Stimulated activated CD4-positive, alpha-beta T cell treated with anti-CD3 and anti-CD28 coated beads, TNF-alpha, amount 100 ng/mL, for 4 hours (primary cell): Measurements from ENCODE around the gene LYZL2.
"Not testable (repeated sequence)": the region's sequence is repeated elsewhere in the genome, so short reads cannot be mapped to it uniquely, and the experiment has no call there.

Experiments used
- DNase-seq, 3 experiments: peaks; one replicate each; pipeline ENCODE4 v3.0.0-alpha.2; 2020; ENCODE audit warnings: low read depth in 3 of 3

LYZL2 gene

DNA sequence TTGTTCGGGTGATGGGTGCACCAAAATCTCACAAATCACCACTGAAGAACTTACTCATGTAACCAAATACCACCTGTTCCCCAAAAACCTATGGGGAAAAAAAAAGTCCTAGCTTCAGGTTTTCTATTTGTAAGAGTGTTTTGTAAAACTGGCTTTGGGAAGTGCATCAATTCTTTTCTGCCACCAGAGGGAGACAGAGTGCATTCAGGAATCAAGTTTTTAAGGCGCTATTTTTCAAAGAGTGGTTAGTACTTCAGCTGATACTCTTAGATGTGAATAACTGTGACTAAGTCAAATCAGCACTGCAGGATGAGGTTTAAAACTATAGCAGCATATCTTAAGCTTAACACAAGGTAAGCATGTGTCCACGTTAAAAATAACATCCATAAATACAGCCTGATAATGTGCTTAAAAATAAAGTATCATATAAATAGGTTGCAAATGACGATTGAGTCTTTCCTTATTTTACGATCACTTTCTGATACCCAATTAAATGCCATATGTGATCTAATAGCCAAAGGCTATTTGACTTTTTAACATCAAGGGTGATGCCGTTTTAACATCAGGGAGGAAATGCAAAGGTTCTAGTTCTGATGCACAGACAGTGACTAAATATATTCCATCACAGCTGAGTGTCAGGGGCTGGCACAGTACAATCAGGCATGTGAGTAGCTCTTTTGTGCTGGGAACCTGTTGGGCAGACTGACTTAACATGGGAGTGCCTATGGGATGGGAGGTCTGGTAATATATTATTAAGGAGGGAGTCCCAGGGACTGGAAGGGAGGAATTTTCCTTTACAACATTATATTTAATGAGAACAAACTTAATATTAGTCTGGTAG, 10.6 kb upstream of the LYZL2 start:
- no peak for DNase-seq

DNA sequence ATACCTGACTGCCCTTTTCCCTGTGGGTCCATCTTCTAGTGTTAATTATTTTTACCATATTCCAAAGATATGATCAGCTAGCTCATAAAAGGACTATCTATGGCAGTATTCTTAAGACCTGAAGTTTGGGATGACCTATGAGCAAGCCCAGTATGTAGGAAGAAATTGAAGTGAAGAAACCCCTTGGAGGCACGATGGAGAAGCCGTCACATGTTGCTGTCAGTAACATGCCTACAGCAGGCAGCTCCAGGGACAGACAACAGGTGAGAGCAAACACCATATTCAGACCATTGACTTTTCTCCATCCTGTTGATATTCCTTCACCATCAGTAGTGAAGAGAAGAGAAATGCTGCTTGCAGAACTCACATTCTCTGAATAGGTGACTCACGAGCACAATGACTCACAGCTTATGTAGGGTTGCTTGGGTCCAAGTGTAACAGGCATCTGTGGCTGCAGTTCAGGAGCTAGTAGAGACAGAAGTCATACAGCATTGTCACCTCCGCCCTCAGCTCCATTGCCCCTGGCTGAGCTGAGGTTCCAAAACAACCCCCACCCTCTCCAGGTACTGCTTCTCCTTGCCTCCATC, 8.4 kb upstream of the LYZL2 start:
- DNase-seq = no peak

DNA sequence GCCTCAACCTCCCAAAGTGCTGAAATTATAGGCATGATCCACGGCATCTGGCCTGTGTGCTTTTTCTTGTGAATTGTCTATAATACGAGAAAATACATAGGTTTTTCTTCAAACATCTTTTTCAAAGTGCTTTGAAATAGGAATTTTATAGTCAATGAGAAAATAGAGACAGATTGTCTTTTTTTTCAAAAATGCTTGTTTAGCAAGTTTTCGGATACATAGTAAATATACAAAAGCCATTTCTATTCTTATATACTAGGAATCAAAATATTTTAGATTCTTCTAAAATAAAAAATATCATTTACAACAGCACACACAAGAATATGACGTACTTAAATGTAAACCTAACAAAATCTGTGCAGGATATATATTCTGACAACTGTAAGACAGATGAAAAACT, 1.6 kb upstream of the LYZL2 start:
- DNase-seq = no peak

DNA sequence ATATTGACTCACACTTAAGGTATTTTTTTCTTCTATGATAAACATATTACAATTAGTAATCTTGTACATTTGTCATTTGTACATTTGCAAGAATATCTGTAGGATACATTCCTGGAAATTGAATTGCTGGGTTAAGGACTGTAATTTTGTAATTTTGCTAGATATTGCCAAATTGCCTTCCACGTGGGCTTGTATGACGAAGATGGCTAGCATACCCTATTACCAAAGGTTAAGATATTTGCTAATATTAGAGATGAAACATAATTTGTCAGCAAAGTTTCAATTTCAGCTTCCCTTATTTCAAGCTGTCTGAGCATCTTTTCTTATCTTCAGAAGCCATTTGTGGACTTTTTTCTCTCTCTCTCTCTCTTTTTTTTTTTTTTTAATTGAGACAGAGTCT, 1.0 kb upstream of the LYZL2 start:
- DNase-seq = no peak

DNA sequence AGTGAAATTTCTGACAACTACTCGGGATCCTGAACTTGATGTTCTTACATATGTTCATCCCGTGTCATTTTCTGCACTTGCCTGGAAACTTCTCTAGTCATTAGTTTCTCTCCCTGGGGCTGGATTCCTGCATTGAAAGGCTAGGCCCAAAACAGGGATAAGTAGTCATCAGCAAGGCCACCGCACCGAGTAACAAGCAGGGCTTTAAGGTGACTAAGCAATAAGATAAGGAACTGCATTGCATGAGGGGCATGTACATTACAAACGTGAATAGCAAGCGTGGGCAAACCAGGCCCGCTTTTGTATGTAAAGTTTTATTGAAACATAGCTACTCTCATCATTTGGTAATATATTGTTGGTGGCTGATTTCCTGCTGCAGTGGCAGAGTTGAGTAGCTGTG, 977 bp downstream of the LYZL2 start:
- not testable (repeated sequence) for DNase-seq

DNA sequence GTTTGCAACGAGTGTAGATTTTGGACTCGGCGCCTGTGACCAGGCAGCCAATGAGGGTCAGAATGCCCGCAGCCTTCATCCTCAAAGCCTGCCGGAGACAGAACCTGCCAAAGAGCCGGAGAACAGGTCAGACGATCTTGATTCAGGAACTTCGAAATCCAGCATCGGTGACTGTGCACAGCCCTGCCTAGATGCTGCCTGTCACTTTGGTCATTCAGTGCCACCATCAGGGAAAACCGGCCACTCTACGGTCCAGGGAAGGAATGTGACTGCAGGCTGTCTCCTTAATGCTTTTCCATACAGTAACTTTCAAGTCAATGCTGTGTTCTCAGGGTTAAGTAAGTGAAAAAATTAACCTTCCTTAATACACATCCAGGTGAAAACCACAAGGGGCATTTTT, 2.7 kb downstream of the LYZL2 start:
- not testable (repeated sequence) for DNase-seq

DNA sequence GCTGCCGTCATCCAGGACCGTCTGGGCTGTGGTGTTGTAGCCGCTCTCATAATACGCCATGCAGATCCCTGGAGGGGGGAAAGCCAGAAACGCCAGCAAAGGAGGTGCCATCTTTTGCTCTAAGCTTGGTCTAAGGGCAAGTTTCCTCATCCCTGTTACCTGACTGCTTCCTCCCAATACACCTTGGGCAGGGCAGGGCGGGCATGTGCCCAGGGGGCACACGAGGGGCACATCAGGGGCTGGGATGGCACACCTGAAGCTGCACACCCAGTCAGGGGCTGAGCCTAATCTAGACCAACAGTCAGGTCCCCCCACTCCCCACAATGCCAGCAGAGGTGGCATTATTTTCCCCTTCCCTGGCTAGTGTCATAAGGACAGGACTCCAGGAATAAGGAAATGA, 3.4 kb downstream of the LYZL2 start:
- DNase-seq = not testable (repeated sequence)

DNA sequence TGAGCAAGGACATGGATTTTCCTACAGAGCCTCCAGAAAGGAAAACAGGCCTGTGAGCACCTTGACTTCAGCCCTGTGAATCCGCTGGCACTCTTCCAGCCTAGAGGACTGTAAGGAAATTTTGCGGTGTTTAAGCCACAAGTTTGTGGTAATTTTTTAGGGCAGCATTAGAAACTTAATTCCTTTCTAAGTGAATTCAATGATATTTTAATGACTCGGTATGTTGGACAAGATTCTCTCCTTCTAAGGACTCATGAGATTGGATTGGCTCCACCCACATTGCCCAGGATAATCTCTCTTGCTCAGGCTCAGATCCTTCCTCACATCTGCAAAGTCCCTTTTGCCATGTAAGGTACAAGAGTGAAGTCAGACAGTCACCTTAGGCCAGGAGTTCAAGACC, 4.5 kb downstream of the LYZL2 start:
- no peak for DNase-seq

DNA sequence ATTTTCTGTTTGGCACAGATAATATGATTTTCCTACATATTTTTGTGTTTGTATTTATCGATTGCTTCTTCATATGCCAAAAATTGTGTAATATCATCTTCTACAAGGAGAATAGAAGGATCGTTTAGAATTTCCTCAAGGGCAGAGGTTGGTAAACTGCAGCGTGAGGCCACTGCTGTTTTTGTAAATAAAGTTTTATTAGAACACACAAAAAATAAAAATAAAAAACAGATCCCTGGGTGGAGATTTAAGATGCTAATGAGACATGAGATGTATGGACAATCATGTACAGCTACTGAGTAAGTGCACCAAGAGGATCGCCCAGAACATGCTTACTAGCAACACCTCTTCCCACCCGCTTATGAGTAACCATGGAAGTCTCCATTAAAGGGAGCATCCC, 9.6 kb downstream of the LYZL2 start:
- DNase-seq = no peak

DNA sequence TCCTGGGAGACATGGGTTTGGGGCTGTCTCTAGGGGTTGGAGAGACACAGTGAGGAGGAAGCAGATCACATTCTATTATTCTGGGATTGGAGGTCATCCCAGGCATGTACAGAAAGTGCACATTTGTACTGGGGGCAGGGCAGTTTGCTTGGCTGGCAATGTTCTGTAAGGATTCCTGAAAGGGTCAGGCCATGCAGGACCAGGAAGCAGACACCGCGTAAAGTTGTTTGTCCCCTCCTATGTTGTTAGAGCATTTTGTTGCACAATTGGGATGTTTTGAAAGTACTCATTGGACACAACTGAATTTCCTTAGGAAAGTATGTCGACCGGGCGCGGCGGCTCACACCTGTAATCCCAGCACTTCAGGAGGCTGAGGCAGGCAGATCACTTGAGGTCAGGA, 12.5 kb downstream of the LYZL2 start:
- no peak for DNase-seq

DNA sequence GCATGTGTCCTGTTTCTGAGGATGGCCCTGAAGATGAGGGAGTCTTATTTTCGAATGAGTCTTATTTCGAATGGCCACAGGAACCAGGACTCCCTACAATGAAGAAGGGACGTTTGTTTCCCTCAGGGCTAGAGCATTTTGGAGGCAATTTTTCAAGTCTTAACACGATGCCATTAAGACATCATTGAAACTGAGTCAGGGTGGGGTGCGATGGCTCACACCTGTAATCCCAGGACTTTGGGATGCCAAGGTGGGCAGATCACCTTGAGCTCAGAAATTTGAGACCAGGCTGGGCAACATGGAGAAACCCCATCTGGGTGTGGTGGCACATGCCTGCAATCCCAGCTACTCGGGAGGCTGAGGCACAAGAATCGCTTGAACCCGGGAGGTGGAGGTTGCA, 18.5 kb downstream of the LYZL2 start:
- not testable (repeated sequence) for DNase-seq

DNA sequence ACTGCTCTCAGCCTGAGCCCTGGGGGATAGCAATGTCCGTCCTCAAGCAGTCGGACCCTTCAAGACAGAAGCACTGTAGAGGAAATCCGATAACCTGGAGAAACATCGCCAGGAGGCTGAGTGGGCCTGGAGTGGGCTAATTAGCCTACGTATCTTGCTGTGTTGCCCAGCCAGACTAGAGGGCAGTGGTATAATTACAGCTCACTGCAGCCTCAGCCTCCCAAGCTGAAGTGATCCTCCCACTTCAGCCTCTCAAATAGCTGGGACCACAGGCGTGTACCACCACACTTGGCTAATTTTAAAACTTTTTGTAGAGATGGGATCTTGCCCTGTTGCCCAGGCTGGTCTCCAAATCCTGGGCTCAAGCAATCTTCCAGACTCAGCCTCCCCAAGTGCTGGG, 21.7 kb downstream of the LYZL2 start:
- DNase-seq = no peak

DNA sequence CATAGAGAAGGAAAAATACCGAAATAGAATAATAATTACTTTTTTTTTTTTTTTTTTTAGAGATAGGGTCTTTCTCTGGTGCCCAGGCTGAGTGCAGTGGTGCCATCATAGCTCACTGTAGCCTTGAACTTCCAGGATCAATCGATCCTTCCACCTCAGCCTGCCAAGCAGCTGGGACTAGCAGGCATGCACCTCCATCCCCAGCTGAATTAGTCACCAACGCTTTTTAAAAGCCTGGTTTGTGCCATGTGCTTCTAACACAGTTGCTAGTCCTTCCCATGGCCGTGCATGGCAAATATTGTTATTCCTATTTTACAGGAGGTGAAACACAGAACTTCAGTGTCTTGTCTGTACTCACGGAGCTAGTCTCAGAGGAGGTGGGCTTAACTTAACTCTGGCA, 23.2 kb downstream of the LYZL2 start:
- DNase-seq = no peak

DNA sequence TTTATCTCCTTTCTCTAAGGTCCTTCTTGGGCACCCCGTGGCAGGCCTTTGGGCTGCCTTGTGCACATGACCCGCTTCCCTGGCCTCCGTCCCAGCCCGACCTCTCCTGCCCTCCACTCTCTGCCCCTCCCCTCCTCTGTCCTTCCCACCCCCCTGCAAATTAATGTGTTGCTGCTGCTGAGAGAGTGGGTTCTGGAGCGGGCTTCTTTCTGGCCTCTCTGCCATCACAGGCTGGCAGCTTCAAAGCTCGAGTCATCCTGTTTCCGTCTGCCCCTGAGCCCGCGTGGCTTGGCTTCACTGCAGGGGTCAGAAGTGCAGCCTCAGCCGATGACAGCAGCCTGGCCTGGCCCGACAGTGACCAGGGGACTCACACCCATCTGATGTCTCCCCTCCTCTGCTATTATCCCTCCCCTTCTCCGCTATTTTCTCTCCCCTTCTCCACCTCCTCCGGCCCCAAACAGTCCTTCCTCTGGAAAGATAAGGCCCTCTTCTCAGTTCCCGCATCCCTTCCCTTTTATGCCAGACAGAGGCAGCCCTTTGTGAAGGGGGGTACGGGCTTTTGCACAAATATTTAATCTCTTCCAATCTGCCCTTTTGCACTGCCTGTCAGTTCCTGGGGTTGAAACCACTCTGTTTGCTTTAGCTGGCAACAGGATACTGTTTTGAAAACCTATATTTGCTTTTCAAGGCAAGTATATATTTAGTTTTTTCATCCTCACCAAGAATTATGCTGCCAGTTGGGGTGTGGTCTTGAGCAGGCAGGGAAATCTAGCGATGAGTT, 24.0 kb downstream of the LYZL2 start:
- DNase-seq = not testable (repeated sequence)

DNA sequence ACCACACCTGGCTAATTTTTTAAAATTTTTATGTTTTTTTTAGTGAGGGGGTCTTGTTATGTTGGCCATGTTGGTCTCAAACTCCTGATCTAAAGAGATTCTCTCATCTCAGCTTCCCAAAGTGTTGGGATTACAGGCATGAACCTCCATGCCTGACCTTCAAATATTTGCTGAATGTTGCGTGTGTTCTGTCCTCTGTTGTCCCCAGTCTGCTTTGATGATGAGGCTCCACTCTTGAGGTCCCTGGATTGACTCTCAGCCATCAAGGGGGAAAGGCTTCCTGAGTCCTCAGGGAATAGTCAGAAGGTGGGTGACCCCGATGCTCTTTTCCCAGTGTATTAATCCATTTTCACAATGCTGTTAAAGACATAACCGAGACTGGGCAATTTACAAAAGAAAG, 26.0 kb downstream of the LYZL2 start:
- no peak for DNase-seq

DNA sequence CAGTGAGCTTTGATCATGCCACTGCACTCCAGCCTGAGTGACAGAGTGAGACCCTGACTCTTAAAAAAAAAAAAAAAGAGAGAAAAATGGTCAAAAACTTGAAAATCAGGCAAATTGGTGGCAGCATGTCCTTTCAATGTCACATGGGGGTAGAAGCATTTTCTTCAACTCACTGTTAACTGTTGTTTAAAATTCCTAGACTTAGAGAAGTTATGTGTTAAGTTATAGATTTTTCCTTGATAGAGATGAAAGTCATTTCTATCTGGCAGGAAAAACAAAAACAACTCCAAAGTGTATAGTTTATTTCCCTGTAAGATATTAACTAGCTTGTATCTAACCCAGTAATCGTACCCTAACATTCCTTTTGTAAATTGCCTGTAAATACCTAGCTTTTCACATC, 26.8 kb downstream of the LYZL2 start:
- DNase-seq = no peak

DNA sequence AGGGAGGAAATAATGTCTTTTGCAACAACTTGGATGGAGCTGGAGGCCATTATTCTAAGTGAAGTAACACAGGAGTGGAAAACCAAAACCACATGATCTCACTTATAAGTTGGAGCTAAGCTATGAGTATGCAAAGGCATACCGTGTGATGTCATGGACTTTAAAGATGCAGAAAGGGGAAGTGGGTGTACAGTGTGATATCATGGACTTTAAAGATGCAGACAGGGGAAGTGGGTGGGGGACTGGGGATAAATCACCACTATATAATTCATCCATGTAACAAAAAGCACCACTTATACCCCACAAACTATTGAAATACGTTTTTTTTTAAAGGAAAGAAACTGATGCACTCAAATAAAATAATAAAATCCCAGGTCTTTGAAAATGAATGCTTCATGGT, 29.5 kb downstream of the LYZL2 start:
- no peak for DNase-seq

DNA sequence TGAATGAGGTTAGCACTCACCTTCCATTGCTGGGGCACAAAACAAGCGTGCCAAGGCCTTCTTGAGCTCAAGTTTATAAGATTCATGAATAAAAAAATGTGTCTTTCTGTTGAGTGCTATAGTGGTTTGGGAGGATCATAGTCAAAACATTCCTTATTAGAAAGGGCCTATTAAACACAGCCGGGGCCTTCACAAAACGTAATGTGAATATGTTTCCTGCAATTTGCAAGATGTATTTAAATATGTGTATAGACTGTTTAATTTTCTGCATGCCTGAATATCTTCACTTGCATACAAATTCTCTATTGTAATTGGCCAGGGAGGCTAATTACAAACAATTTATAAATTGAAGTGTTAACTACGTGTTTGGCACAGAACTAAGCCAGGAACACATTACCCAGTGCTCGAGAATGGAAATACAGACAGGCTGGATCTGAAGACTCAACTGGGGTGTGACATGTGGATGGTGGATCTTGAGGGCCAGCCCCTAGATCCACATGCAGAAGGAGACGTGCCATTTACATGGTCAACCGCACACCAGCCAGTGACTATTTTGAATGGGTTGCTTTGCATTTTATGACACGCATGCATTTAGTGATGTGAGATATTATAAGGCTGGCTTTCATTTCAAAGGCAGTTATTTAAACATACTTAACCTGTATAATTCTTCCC, 31.3 kb downstream of the LYZL2 start:
- no peak for DNase-seq

DNA sequence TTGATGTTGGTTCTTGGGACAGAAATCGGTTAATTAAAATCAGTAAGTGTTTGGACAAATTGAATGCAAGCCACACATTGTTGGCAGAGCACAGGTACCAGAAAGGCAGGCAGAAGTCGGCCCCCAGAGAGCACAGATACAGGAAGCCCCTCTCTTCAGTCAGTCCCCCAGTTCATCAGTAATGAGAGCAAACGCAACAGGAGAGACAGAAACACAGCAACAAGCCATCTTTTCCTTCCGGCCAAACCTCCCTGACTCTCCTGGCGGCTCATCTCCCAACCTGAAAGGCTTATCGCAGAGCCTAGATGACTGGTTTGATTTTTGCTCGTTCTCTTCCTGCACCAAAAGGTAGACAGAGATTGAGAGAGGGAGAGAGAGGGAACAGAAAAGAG, 32.1 kb downstream of the LYZL2 start:
- not testable (repeated sequence) for DNase-seq

DNA sequence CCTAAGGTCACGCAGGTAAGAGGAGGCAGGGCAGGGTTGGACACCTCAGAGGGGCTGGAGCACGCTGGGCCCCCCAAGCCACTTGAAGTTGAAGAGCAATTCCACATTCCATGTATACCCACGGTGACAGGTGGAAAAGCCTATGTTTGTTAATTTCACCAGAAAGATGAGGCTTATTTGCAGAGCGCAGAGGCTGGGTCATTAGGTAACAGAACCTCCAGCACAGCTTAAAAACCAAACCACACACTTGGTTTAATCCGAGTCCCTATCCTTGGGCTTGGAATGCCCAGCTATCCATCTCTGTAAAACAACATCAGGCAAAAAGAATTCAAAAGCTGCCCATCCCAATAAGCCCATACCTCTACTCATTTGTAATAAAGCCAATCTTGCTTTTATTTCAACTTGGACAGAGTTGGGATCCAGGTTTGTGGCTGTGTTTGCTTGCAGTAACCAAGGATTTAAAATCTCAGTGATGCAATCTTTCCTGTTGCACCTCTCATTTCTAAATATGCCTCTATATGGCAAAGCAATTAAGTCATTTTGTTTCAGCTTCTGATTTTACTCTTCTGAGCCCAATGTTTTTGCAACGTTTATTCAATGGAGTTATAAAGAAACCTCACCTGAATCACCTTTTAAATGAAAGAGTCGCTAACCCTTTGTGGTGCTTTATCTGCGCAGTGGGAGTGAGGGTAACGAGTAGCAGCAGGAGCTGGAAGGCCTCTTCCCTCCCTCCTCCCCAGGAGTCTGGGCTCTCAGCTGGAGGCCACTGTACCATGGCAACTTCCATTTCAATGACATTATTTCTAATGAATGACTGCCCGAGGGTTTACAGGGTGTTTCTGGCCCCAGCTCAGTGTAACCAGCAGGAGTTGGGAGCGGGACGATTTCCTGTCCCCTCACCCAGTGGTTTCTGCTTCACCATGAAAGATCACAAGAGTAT, 32.8 kb downstream of the LYZL2 start:
- not testable (repeated sequence) for DNase-seq

DNA sequence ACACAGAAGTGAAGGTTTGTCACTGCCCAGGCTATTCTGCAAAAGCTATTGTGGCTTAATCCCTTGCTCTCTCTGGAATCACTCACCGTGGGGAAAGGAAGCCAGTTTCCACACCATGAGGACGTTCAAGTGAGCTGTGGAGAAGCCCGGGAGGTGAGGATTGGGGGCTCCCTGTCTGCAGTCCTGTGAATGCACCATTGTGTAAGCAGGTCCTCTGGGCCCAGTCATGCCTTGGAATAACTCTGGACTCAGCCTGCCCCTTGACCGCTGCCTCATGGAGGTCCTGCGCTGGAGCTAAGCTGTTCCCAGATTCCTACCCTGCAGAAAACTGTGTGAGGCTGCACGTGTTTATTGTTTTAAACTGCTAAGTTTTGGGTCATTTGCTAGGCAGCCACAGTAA, 33.5 kb downstream of the LYZL2 start:
- no peak for DNase-seq
